Measurements from ENCODE around the gene RBM15.

RBM15 gene

GRCh38 chr1:110348050-110348449 is 8.9 kb downstream of the RBM15 start:
- DNase-seq (ENCODE audit: low read depth): peak; percentile 43

- DNase-seq (ENCODE audit: low read depth): no peak
These were observed 9.6 kb downstream of the RBM15 start for GRCh38 chr1:110348771-110349170.

DNA sequence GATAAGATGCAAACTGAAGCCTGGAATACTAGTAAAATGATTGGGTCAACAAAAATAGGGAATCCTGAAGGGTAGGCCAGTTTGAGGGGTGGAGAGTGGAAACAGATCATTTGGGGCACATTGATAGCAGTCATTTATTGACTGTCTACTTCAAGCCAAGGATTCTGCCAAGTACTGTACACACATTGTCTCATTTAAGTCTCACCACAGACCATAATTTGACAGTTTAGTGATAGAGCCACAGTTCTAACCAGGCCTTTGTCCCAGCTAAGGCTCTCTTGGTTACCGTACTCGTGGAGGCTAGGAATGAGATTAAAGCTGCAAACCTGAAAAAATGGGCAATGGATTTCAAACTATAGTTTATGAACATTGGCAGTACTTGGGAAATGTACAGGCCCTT is 11.2 kb downstream of the RBM15 start:
- DNase-seq (ENCODE audit: low read depth): no peak

DNA sequence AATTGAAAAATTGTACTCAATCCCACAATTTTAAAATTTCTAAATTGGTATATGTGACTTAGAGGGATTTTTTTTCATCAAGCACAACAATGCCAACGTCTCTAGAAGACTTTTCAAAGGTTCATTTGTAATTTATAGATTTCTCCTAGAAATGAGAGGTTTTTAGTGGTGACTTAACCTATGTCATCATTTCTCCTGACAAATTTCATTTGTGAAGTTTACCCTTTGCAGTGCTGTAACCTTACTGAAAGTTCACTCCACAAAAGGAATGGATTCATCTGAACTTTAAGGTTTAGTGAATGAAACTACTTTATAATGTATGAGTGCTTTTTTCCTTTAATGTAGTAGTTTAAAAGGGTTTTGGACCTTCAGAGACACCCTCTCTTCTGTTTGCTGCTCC is 16.1 kb downstream of the RBM15 start:
- DNase-seq (ENCODE audit: low read depth): no peak

- DNase-seq (ENCODE audit: low read depth): no peak
These were observed 17.2 kb downstream of the RBM15 start for GRCh38 chr1:110356379-110356778.

GRCh38 chr1:110360431-110360830 is 21.3 kb downstream of the RBM15 start:
- no peak for DNase-seq (ENCODE audit: low read depth)

GRCh38 chr1:110361856-110362255 is 22.7 kb downstream of the RBM15 start:
- no peak for DNase-seq (ENCODE audit: low read depth)

DNA sequence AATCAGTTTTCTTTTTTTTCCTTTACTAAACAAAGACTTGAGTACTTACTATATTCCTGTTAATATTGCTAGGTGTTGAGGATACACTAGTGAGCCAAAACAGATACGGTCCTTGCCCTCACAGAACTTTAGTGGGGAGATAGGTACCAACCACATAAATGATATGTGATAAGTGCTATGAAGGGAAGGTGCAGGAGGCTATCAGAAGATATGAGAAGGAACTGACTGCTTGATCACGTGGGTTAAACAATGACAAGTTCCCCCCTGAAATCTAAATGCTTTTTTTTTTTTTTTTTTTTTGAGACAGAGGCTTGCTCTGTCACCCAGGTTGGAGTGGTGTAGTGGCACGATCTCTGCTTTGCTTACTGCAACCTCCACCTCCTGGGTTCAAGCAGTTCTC is 25.0 kb downstream of the RBM15 start:
- DNase-seq (ENCODE audit: low read depth): no peak

DNA sequence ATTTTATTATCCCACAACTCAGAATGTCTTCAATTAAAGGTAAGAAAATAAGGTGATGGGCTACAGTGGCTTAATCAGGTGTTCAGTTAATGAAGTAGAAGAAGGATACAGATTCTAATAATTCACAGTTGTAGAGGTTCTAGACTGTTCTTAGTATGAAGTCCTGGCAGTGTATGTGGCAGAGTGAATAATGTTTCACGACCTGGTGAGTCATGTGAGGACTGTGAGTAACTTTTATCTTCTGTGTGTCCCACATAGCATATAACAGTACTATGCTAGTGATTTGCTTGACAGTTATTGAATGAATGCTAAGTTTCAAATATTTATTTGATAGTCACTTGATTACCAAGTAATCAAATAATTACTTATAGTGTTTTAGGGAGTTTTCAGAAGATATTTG is 31.6 kb downstream of the RBM15 start:
- peak; percentile 79 for DNase-seq (ENCODE audit: low read depth)

- DNase-seq (ENCODE audit: low read depth): no peak
These were observed 36.3 kb downstream of the RBM15 start for GRCh38 chr1:110375490-110375889.

GRCh38 chr1:110380672-110381283 is 41.6 kb downstream of the RBM15 start:
- DNase-seq (ENCODE audit: low read depth): peak; percentile 70

DNA sequence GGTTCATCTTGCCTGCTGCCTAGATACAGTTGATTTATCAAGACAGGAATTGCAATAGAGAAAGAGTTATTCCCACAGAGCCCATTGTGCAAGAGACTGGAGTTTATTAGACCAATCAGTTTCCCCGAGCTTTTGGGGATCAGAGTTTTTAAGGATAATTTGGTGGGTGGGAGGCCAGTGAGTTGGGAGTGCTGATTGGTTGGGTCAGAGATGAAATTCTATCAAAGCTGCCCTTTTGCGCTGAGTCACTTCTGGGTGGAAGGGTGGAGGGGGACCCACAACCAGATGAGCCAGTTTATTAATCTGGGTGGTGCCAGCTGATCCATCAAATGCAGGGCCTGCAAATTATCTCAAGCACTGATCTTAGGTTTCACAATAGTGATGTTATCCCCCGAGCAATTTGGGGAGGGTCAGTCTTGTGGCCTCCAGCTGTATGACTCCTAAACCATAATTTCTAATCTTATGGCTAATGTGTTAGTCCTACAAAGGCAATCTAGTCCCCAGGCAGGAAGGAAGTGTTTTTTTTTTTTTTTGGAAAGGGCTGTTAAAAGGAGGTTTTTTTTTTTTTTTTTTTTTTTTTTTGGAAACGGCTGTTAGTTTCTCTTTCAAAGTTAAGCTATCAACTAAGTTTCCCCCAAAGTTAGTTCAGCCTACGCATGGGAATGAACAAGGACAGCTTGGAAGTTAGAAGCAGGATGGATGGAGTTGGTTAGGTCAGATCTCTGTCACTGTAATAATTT is 44.2 kb downstream of the RBM15 start:
- DNase-seq (ENCODE audit: low read depth): peak; percentile 51

DNA sequence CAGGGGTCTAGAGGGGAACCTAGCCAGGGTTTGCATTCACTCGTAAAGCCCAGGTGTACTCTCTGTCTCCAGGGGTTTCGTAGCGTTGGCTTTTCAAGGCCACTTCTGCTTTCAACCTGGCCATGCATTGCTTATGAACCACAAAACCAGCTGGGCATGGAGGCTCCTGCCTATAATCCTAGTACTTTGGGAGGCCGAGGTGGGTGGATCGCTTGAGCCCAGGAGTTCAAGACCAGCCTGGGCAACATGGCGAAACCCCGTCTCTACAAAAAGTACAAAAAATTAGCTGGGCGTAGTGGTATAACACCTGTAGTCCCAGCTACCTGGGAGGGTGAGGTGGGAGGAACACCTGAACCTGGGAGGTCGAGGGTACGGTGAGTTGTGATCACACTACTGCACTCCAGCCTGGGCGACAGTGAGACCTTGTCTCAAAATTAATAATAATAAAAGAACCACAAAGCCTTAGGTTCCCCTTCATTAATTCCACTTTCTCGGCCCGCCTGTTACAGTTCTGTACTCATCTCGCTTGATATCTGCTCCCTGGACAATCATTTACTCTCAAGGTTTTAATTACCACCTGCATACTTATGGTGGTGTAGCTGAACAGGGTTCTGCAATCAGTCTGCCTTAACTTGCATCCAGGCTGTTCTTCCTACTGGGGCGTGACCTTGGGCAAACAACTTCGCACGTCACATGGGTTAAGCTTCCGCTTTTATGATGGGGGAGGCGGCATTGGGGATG is 45.6 kb downstream of the RBM15 start:
- DNase-seq (ENCODE audit: low read depth): no peak

DNA sequence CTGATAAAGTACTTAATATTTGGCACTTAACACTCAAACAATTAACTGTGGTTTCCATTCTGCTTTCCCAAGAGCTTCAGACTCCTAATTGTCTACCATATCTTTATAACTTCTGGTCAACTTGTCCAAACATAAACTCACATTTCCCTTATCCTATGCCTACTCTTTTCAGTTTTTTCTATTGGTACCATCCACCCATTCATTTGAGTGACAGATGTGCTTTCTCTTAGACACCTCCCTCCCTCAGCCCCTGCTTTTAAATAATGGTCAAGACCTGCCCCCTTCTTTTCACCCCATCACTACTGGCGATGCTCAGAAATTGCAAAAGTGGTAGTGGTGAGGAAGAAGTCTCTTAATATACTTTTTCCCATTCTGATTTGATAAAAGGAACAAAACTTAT is 46.2 kb downstream of the RBM15 start:
- DNase-seq (ENCODE audit: low read depth): no peak

- no peak for DNase-seq (ENCODE audit: low read depth)
These were observed 48.0 kb downstream of the RBM15 start for GRCh38 chr1:110387048-110387754.

- peak; percentile 83 for DNase-seq (ENCODE audit: low read depth)
These were observed 50.9 kb downstream of the RBM15 start for GRCh38 chr1:110390096-110390495.

DNA sequence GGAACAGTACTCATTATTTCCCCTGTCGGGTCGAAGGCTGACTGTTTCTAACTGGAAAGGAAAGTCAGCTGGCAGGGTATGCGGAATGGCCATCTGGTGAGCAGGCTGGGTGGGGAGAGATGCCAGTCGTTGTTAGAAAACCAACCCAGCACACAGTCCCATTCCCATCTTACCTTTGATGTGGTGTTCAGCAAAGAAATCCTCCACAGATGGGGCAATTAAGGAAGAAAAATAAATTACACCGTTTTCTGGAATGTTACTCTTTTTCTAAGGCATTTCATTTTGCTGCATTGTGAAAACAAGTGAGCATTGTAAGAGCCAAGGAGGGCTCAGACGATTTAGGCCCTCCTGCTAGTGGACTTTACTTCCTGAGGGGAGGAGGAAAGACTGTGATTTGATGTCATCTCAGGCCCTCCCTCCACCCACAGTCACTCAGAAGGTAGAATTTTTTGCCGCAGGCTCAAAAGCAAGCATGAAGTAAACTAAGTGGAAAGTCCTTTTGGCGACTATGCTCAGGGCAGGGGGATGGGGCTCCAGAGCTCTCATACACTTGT is 51.6 kb downstream of the RBM15 start, which contains the start of gene SLC16A4:
TSS of gene SLC16A4 (minus strand) at position 335 of the 554 bp plus-strand sequence. CDS start 1,703 bp downstream, outside the sequence.
- peak; percentile 80 for DNase-seq (ENCODE audit: low read depth)

- DNase-seq (ENCODE audit: low read depth): peak; percentile 57
These were observed 54.1 kb downstream of the RBM15 start for GRCh38 chr1:110393286-110393685.

DNA sequence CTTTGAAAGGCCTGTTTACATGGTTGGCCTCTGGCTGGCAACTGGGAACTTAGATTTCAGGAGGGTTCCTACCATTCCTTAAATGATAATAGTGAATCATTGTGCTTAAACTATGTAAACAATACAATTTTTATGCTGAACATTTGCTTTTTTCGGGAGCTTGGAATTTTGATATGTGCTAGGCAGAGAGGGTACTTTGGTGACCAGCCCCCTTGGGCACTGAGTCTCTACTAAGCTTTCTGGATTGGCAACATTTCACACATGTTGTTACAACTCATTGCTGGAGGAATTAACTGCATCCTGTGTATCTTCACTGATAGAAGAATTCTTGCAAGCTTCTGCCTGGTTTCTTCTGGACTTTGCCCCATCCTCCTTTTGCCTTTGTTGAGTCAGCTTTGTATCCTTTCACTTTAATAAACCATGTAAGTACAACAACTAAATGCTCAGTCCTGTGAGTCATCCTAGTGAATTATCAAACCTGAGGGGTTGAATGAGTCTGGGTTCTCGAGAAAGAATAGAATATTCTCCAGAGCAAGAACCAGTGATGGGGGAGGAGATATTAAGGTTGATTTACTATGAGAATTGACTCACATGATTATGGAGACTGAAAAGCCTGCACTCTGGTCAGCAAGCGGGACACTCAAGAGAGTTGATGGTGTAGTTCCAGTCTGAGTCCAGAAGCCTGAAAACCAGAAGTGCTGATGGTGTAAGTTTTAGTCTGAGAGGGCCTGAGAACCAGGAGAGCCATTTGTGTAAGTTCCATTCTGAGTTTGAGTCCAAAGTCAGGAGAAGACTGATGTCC is 54.7 kb downstream of the RBM15 start:
- peak; percentile 98 for DNase-seq (ENCODE audit: low read depth)

DNA sequence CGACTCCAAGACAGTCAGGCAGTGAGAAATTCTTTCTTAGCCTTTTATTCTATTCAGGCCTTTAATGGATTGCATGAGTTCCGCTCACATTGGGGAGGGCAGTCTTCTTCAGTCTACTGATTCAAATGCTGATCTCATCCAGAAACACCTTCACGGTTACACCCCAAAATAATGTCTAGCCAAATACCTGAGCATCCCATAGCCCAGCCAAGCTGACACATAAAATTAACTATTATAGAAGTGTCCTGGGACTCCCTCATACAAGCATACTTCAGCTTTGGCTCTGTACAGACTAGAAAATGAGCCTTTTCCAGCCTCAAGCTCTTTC is 55.3 kb downstream of the RBM15 start:
- DNase-seq (ENCODE audit: low read depth): no peak

Measured in amniotic epithelial cell (primary cell).